SK-N-SH (cell line): ENCODE results near the gene GNPTAB. TPM values are rescaled to one million over a fixed set of nuclear protein-coding genes. Genes with fewer than 3 reads are reported as not detected.

Experiments used
- CTCF ChIA-PET: fragments of 300-600, 350-600 bp; formaldehyde crosslinking; extraction: SDS; loops from one replicate; lab custom pipeline; 2021; lab: Yijun Ruan, JAX
- POLR2A ChIA-PET: fragments of 350-600 bp; sonication (Branson Sonifier 250); formaldehyde crosslinking; extraction: SDS; loops from one replicate; lab custom pipeline; 2020; ENCODE audit warnings: antibody characterized with exemption, inconsistent platforms; lab: Yijun Ruan, JAX
- DNase-seq: peaks from one replicate; pipeline ENCODE4 v3.0.0; 2012
- H2AFZ ChIP-seq: fragments of 200-600 bp; sonication (generic); 2 replicates; pipeline ENCODE4 v1.8.1; 2016; ENCODE audit warnings: antibody characterized with exemption, mild to moderate bottlenecking, low read depth
- H3F3A ChIP-seq: fragments of 200-600 bp; sonication (generic); replicated peaks from 2 replicates; pipeline ENCODE3; 2016; ENCODE audit warnings: antibody characterized with exemption, mild to moderate bottlenecking; ENCODE audit not compliant: insufficient read depth
- H3K27ac ChIP-seq, 2 experiments: fragments of 200-500 bp in 1 of 2; fragments of 200-600 bp in 1 of 2; sonication (Bioruptor generic) in 1 of 2; sonication (generic), shearing (Covaris generic) in 1 of 2; 2 replicates each; pipeline versions ENCODE4 v1.5.1 to v1.6.1; 2014 to 2016; ENCODE audit warnings: low read depth in 2 of 2, inconsistent platforms in 1 of 2, low read length in 1 of 2, mild to moderate bottlenecking in 1 of 2, mixed read lengths in 1 of 2
- H3K27me3 ChIP-seq: fragments of 200-600 bp; sonication (generic), shearing (Covaris generic); 2 replicates; pipeline ENCODE4 v1.6.1; 2016; ENCODE audit warnings: mixed run types; ENCODE audit not compliant: insufficient read depth
- H3K36me3 ChIP-seq, 2 experiments: fragments of 200-500 bp in 1 of 2; fragments of 200-600 bp in 1 of 2; sonication (Bioruptor generic) in 1 of 2; sonication (generic) in 1 of 2; replicated peaks in 1 of 2; 2 replicates each; pipeline versions ENCODE3 to v1.5.1; 2014 to 2016; ENCODE audit warnings: low read length in 1 of 2, mild to moderate bottlenecking in 1 of 2; ENCODE audit not compliant: insufficient read depth in 2 of 2, control insufficient read depth in 1 of 2
- H3K4me1 ChIP-seq, 2 experiments: fragments of 200-500 bp in 1 of 2; fragments of 200-600 bp in 1 of 2; sonication (Bioruptor generic) in 1 of 2; sonication (generic), shearing (Covaris generic) in 1 of 2; 2 replicates each; pipeline versions ENCODE4 v1.5.1 to v1.6.1; 2014 to 2016; ENCODE audit warnings: low read depth in 1 of 2, low read length in 1 of 2, mixed run types in 1 of 2; ENCODE audit not compliant: insufficient read depth in 2 of 2, control insufficient read depth in 1 of 2
- H3K4me2 ChIP-seq: fragments of 200-600 bp; sonication (generic), shearing (Covaris generic); 2 replicates; pipeline ENCODE4 v1.6.1; 2017; ENCODE audit warnings: mixed run types
- H3K4me3 ChIP-seq, 2 experiments: fragments of 200-500 bp in 1 of 2; fragments of 200-600 bp in 1 of 2; sonication (Bioruptor generic) in 1 of 2; sonication (generic), shearing (Covaris generic) in 1 of 2; 2 replicates each; pipeline versions ENCODE4 v1.5.1 to v1.8.1; 2014 to 2016; ENCODE audit warnings: low read depth in 2 of 2, inconsistent platforms in 1 of 2, low read length in 1 of 2, mild to moderate bottlenecking in 1 of 2, mixed read lengths in 1 of 2, moderate library complexity in 1 of 2
- H3K79me2 ChIP-seq: fragments of 200-600 bp; sonication (generic); 2 replicates; pipeline ENCODE4 v1.8.1; 2017; ENCODE audit warnings: mild to moderate bottlenecking; ENCODE audit not compliant: insufficient read depth
- H3K9ac ChIP-seq: fragments of 200-600 bp; sonication (generic); 2 replicates; pipeline ENCODE4 v1.6.1; 2017; ENCODE audit warnings: mixed run types
- H3K9me2 ChIP-seq: fragments of 200-600 bp; sonication (generic); 2 replicates; pipeline ENCODE4 v1.6.1; 2017; ENCODE audit warnings: mixed run types
- H3K9me3 ChIP-seq: fragments of 200-600 bp; sonication (generic); 2 replicates; pipeline ENCODE4 v1.6.1; 2017; ENCODE audit warnings: mixed run types, mild to moderate bottlenecking, moderate library complexity
- H4K20me1 ChIP-seq: fragments of 200-600 bp; sonication (generic); 2 replicates; pipeline ENCODE4 v1.6.1; 2017; ENCODE audit warnings: mild to moderate bottlenecking, mixed run types; ENCODE audit not compliant: insufficient read depth
- CHD2 ChIP-seq: fragments of 150-350 bp; IDR thresholded peaks from 2 replicates; pipeline ENCODE4 v1.6.1; 2018; ENCODE audit warnings: low read length; ENCODE audit not compliant: partially characterized antibody
- ELF1 ChIP-seq: IDR thresholded peaks from 2 replicates; pipeline ENCODE4 v1.4.0; 2012
- EZH2phosphoT487 ChIP-seq: fragments of 200-600 bp; sonication (generic); IDR thresholded peaks from 2 replicates; pipeline ENCODE4 v1.6.1; 2017; ENCODE audit warnings: low read depth, mixed run types, mild to moderate bottlenecking, antibody characterized with exemption, moderate library complexity, borderline replicate concordance
- FOSL2 ChIP-seq: IDR thresholded peaks from 2 replicates; pipeline ENCODE4 v1.4.0; 2012; ENCODE audit warnings: low read depth, mild to moderate bottlenecking, moderate library complexity, borderline replicate concordance
- FOXM1 ChIP-seq: IDR thresholded peaks from 2 replicates; pipeline ENCODE4 v1.4.0; 2012; ENCODE audit warnings: low read depth, mild to moderate bottlenecking
- GABPA ChIP-seq: IDR thresholded peaks from 2 replicates; pipeline ENCODE4 v1.4.0; 2012; ENCODE audit warnings: low read depth, mild to moderate bottlenecking
- MAX ChIP-seq: IDR thresholded peaks from 2 replicates; pipeline ENCODE4 v1.4.0; 2012; ENCODE audit warnings: low read depth
- MXI1 ChIP-seq: IDR thresholded peaks from 2 replicates; pipeline ENCODE4 v1.6.1; 2012; ENCODE audit warnings: mild to moderate bottlenecking, low read depth, low read length, improper control_type of control experiment
- PBX3 ChIP-seq: IDR thresholded peaks from 2 replicates; pipeline ENCODE4; 2012
- REST ChIP-seq: IDR thresholded peaks from 2 replicates; pipeline ENCODE4 v1.6.1; 2012; ENCODE audit warnings: mild to moderate bottlenecking, low read depth, low read length, moderate library complexity
- RFX5 ChIP-seq: IDR thresholded peaks from 2 replicates; pipeline ENCODE4 v1.6.1; 2012; ENCODE audit warnings: mild to moderate bottlenecking, improper control_type of control experiment, low read length
- RXRA ChIP-seq: IDR thresholded peaks from 2 replicates; pipeline ENCODE4 v1.4.0; 2012; ENCODE audit warnings: low read depth, mild to moderate bottlenecking, borderline replicate concordance
- SIN3A ChIP-seq: IDR thresholded peaks from 2 replicates; pipeline ENCODE4 v1.6.1; 2012; ENCODE audit warnings: low read depth, mild to moderate bottlenecking, low read length, moderate library complexity, borderline replicate concordance
- SMC3 ChIP-seq: IDR thresholded peaks from 2 replicates; pipeline ENCODE4 v1.6.1; 2012; ENCODE audit warnings: low read depth, low read length, improper control_type of control experiment
- TCF12 ChIP-seq: IDR thresholded peaks from 2 replicates; pipeline ENCODE4 v1.4.0; 2012
- TEAD4 ChIP-seq: IDR thresholded peaks from 2 replicates; pipeline ENCODE4 v1.4.0; 2012; ENCODE audit warnings: mild to moderate bottlenecking, borderline replicate concordance; ENCODE audit not compliant: insufficient read depth
- USF2 ChIP-seq: fragments of 150-350 bp; IDR thresholded peaks from 2 replicates; pipeline ENCODE4 v1.6.1; 2017; ENCODE audit warnings: antibody characterized with exemption, low read length, low read depth, borderline replicate concordance
- YY1 ChIP-seq: IDR thresholded peaks from 2 replicates; pipeline ENCODE4 v1.4.0; 2012; ENCODE audit warnings: low read depth, mild to moderate bottlenecking
- WGBS: methylation state at CpG from one replicate; pipeline ENCODE4 v1.1.6; 2017; ENCODE audit warnings: low lambda C conversion rate; 5-methylcytosine and 5-hydroxymethylcytosine counted together
- polyA plus RNA-seq, 3 experiments: library from polyadenylated mRNA; depleted of rRNA; stranded (reverse); fragments of >200 nt; gene quantifications; 2 replicates each; pipeline ENCODE4 v1.2.3, GENCODE V29; 2012

The GNPTAB gene
- polyA plus RNA-seq, 1 of the 3 experiments (the other 2 are of a cell fraction): 18.8 TPM

- TF ChIP-seq REST: no peak
- no peak for TF ChIP-seq RFX5
- TF ChIP-seq SIN3A: no peak
Observed at GRCh38 chr12:101740980-101741379, 89.8 kb downstream of the GNPTAB start (continued).

- ChIA-PET CTCF (no interaction called here), POLR2A (no interaction called here)
- no peak overlapping the region for H3K4me3 ChIP-seq
- no peaks in the 10 kb centered on the region for H3K27me3 ChIP-seq
- TF ChIP-seq GABPA (no peak), MAX (no peak), TEAD4 (no peak), FOSL2 (no peak), PBX3 (no peak), ELF1 (no peak), MXI1 (no peak), RXRA (no peak), SIN3A (no peak), FOXM1 (no peak), USF2 (no peak), SMC3 (no peak), REST (no peak), TCF12 (no peak), YY1 (no peak), EZH2phosphoT487 (no peak), CHD2 (no peak)
- WGBS: 95% methylated on average over 5 of the region's 5 CpGs
- no peak overlapping the region for H2AFZ ChIP-seq
- H3K36me3 ChIP-seq: peaks cover 7 to 8% of the 10 kb centered on the region in 2 experiments
- no peaks in the 10 kb centered on the region for H3K9me3 ChIP-seq
- H3K9me2 ChIP-seq: no peaks in the 10 kb centered on the region
- H3F3A ChIP-seq: peaks cover 5% of the 10 kb centered on the region
- no peaks in the 10 kb centered on the region for H4K20me1 ChIP-seq
- no peak for DNase-seq
- H3K27ac ChIP-seq: no peak overlapping the region
- H3K9ac ChIP-seq: no peak overlapping the region
- peaks cover 0 to 3% of the 10 kb centered on the region in 2 experiments; a peak in 1 of 4 replicates for H3K4me1 ChIP-seq
- no peaks in the 10 kb centered on the region for H3K79me2 ChIP-seq
- H3K4me2 ChIP-seq: no peak overlapping the region
Observed at GRCh38 chr12:101740566-101740965, 90.2 kb downstream of the GNPTAB start.
